Measurements from ENCODE around the gene MPP3. TPM values are rescaled to one million over a fixed set of nuclear protein-coding genes. Genes with fewer than 3 reads are reported as not detected.

Gene MPP3
- total RNA-seq, 1 donor from 2014 or later, result 30.2 TPM

- intact Hi-C loops (cut with DNase I), result no loop called here
- TF ChIP-seq, protein P1, sequence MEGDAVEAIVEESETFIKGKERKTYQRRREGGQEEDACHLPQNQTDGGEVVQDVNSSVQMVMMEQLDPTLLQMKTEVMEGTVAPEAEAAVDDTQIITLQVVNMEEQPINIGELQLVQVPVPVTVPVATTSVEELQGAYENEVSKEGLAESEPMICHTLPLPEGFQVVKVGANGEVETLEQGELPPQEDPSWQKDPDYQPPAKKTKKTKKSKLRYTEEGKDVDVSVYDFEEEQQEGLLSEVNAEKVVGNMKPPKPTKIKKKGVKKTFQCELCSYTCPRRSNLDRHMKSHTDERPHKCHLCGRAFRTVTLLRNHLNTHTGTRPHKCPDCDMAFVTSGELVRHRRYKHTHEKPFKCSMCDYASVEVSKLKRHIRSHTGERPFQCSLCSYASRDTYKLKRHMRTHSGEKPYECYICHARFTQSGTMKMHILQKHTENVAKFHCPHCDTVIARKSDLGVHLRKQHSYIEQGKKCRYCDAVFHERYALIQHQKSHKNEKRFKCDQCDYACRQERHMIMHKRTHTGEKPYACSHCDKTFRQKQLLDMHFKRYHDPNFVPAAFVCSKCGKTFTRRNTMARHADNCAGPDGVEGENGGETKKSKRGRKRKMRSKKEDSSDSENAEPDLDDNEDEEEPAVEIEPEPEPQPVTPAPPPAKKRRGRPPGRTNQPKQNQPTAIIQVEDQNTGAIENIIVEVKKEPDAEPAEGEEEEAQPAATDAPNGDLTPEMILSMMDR (IDR thresholded peaks at IDR 0.05), result no peak
- TF ChIP-seq POLR2AphosphoS5 (IDR thresholded peaks at IDR 0.05; ENCODE audit: insufficient read depth in 1 of 2, low read depth in 1 of 2) (no peak), POLR2A (IDR thresholded peaks at IDR 0.05) (no peak)
- H3K9me3 ChIP-seq, result no peaks in the 10 kb centered on the region
- H3K4me1 ChIP-seq, result no peaks in the 10 kb centered on the region
- no peak overlapping the region for H3K27ac ChIP-seq
- H3K36me3 ChIP-seq, result peaks cover 0 to 32% of the 10 kb centered on the region in 2 donors
- H3K27me3 ChIP-seq, result no peaks in the 10 kb centered on the region
- no peak for DNase-seq (ENCODE audit: extremely low spot score in 2 of 2)
- H3K4me3 ChIP-seq, result no peak overlapping the region
Measured at GRCh38 chr17:43767713-43768059, 65.3 kb downstream of the MPP3 start.

DNA sequence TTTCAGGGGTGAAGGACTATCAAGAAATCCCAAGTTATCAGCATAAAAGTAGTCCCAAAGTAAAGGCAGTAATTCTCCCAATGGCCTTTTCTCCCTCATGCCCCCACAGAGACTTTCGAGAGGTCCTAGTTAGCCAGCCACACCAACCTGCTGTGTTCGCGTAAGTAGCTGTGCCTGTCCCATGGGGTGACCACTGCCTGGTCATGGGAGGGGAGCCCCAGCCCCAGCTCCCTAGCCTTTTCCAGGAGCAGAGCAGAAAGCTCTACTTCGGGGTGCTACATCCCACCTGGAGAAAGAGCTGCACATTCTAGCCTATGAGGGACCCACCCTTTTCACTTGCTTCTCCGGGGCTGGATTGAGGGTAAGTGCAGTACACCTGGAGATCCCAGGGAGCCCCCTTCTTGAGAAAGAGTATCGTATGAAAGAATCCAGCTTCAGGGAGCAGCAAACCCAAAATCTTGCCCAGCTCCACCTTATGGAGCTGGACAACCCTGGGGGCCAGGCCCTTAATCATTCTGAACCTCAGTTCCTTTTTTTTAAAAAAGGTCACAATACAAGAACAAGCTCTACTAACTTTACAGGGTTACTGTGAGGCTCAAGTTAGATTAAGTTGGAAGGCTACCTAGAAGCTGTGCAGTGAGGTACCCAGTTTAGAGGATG is 65.8 kb downstream of the MPP3 start:
- no peaks in the 10 kb centered on the region for H3K27me3 ChIP-seq
- intact Hi-C loops (cut with DNase I), result no loop called here
- no peaks in the 10 kb centered on the region for H3K9me3 ChIP-seq
- H3K27ac ChIP-seq, result no peak overlapping the region
- no peak overlapping the region for H3K4me3 ChIP-seq
- no peak for TF ChIP-seq POLR2AphosphoS5 (IDR thresholded peaks at IDR 0.05; ENCODE audit: insufficient read depth in 1 of 2, low read depth in 1 of 2)
- TF ChIP-seq POLR2A (IDR thresholded peaks at IDR 0.05), result no peak
- TF ChIP-seq, protein P1 (IDR thresholded peaks at IDR 0.05), result no peak
- H3K4me1 ChIP-seq, result no peaks in the 10 kb centered on the region
- peaks cover 0 to 27% of the 10 kb centered on the region in 2 donors for H3K36me3 ChIP-seq
- DNase-seq (ENCODE audit: extremely low spot score in 2 of 2), result no peak

DNA sequence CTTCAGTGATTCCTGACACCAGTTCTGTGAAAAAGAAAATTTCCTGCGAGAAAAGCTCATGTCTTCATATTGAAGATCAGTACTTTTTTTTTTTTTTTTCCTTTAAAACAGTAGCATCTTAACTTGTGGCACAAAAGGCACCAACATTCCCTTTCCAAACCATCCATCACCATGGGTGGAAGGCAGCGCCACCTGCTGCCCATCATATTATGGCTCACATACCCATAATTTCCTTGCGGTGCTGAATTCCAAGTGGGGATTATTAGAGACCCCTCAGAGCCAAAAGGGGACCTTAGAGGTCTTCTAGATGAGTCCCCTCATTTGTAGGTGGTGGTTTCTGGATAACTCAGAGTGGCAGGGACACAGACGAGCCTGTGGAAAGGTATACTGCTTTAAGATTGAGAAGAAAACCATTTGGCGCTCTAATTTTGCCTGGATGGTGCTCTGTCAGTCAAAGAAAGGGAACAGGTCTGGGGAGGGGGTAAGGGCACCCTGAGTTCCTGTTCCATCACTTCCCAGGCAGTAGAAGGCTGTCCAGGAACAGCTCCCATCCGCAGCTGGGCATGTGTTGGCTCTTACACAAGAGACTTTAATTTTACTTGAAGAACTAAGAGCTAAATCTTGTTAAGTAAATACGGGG is 66.4 kb downstream of the MPP3 start:
- Histone ChIP-seq H3K36me3 (peaks cover 0 to 22% of the 10 kb centered on the region in 2 donors), H3K27ac (no peak overlapping the region), H3K9me3 (no peaks in the 10 kb centered on the region), H3K27me3 (no peaks in the 10 kb centered on the region), H3K4me1 (no peaks in the 10 kb centered on the region), H3K4me3 (no peak overlapping the region)
- TF ChIP-seq, protein P1 (IDR thresholded peaks at IDR 0.05), result peak; percentile 46 to 55 (median 49)
- TF ChIP-seq POLR2A (IDR thresholded peaks at IDR 0.05) (no peak), POLR2AphosphoS5 (IDR thresholded peaks at IDR 0.05; ENCODE audit: insufficient read depth in 1 of 2, low read depth in 1 of 2) (no peak)
- no peak for DNase-seq (ENCODE audit: extremely low spot score in 2 of 2)
- intact Hi-C loops (cut with DNase I), result no loop called here

DNA sequence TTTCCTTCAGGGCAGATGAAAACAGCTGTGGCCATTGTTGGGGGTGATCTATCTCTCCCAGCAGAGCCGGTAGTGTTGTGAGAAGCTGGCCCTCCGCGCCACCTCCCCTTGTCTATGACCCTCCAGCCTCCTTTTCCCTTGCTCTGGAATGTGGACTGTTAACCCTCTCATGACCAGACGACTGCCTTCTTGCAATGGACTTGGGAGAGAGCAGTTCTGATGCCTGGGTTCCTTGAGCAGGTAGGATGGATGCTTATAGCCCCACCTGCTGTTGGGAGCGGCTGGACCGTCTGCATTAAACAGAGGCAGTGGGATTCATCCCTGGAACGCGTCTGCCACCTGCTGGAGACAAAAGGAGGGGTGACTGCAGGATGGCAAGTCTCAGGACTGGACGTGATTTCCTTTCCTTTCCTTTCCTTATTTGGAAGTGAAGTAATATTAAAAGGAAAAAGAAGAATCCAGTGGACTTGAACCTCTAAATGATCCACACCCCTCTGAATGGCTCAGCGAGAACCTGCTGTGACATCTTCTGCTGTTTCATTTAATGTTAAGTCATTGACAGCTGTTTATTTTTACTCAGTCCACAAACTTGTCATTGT is 72.6 kb downstream of the MPP3 start:
- Histone ChIP-seq H3K4me1 (peaks cover 3% of the 10 kb centered on the region), H3K9me3 (no peaks in the 10 kb centered on the region), H3K27ac (no peak overlapping the region), H3K27me3 (no peaks in the 10 kb centered on the region), H3K4me3 (no peak overlapping the region), H3K36me3 (no peaks in the 10 kb centered on the region)
- intact Hi-C loops (cut with DNase I), result loop anchor here (2.0 kb wide), 1 partner anchor 66 kb away; no protein-coding TSS in a partner anchor
- DNase-seq (ENCODE audit: extremely low spot score in 2 of 2), result no peak
- no peak for TF ChIP-seq POLR2A (IDR thresholded peaks at IDR 0.05)
- TF ChIP-seq, protein P1 (IDR thresholded peaks at IDR 0.05), result peak; percentile 97 to 99 (median 99)
- peak in 1 of 2 donors; percentile 65 for TF ChIP-seq POLR2AphosphoS5 (IDR thresholded peaks at IDR 0.05; ENCODE audit: insufficient read depth in 1 of 2, low read depth in 1 of 2)
